ENCODE data around the gene NEUROG3. TPM values are rescaled to one million over a fixed set of nuclear protein-coding genes. Genes with fewer than 3 reads are reported as not detected.

The NEUROG3 gene
- total RNA-seq = not detected in 2 replicates

DNA sequence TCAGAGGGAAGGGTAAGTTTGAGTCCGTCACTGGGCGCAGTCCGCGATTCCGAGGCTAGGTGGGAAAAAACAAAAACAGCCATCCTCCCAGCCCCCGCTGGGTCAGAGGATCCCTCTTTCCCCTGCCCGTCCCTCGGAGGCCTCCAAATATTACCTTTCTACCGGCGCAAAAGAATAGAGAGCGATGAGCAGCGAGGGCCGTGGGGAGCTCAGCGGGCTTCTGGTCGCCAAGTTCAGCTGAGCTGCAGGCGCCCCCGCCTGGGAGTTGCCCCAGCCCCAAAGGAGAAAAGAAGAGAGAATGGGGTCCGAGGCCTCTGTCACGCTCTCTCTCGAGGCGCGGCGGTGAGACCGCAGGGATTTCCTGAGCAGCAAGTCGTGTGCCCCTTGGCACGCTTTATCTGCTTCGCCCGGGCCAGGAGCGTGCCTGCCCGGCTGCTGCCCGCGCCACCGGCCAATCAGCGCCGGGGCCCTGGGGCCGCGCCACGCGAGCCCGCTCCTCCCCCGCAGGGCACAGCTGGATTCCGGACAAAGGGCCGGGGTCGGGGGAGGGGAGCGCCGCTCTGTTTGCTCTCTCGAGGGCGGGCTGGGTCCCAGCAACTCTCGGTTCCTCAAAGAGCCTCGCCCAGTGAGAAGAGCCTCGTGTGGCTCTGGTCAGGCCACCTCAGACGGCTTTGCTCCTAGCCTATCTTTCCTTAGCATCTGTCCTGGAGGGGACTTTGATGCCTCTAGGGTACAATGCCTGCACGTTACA, at the start of gene NEUROG3:
NEUROG3 (minus strand) TSS at position 367 of the 751 bp plus-strand sequence. CDS start 379 bp downstream, outside the sequence.

Other genes starting within 250 kb of the NEUROG3 start
- 0.07 TPM in 1 of 2 replicates, not detected in the other for gene TACR2, start 156.5 kb downstream of the NEUROG3 start, total RNA-seq
- 4.4 and 12.7 TPM in 2 replicates for gene TSPAN15, start 122.0 kb downstream of the NEUROG3 start, total RNA-seq
- 3.8 and 4.1 TPM in 2 replicates for gene FAM241B, start 56.8 kb upstream of the NEUROG3 start, total RNA-seq
- under 0.01 and 0.14 TPM in 2 replicates for gene COL13A1, start 228.5 kb upstream of the NEUROG3 start, total RNA-seq

All from nasal cavity respiratory epithelium epithelial cell of viscerocranial mucosa (primary cell).